ENCODE measurements around the gene LRPAP1.
A peak's percentile ranks its signal among the peaks of the same experiment; 100 is the strongest.

The LRPAP1 gene

DNA sequence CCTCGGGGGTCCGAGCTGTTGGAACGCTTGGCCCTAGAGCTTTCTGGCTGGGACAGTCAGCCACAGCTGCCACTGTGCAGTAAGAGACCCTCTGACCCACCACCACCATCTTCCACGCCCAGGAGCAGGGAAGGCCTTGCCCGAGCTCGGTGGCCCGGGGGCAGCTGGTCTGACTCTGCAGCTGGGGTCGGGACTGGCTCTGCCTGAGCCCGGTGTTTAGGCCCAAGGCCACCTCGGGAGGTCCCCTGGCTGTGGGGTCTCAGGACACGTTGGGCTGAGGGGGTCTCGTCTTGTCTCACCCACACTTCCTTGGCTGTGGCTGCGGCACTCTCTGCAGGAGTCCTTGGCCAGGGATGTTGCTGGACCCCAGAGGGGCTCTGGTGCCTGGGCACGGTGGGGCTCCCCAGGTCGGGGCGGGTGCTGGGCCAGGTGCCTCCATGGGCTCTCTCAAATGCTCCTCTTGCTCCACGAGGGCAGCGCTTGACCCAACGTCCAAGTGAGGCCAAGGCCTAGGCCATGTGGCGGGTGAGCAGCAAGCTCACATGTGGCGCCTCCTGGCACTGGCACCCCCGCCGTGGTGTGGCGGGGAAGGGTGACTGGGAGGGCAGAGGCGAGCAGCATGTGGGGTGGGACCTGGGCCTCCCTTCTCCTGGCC, 46.2 kb downstream of the LRPAP1 start:
- no peak for DNase-seq (ENCODE audit: low read depth, low spot score)

DNA sequence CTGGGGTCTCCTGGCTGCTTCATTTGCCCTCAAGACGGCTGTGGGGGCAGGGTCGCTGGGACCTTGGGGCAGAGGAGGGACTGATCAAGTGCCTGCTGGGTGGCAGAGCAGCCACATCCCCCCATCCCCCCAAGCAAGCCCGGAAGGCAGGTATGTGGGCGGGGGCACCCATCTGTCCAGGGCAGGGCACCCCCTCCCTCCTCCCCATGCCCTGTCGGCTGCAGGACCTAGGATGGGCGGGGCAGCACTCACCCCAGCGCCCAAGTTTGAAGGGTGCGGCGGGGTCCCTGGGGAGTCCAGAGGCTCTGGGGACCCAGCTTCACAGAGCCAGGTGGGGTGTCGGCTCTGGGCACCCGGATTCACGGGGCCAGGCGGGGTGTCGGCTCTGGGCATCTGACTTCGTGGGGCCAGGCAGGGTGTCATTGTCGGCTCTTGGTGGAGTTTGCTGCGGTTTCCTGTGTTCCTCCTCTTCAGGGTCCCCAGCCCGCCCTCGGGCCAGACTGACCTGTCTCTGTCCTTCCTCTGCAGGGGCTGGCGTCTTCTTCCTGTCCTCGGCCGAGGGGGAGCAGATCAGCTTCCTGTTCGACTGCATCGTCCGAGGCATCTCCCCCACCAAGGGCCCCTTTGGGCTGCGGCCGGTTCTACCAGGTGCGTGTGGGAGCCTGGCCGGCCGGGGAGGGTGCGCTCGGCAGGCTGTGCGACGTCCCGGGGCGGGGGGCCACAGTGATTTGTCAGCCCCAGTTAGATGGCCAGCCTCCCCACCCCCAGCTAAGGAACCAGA, 47.0 kb downstream of the LRPAP1 start:
- no peak for DNase-seq (ENCODE audit: low read depth, low spot score)

GRCh38 chr4:3484057-3484973, 47.9 kb downstream of the LRPAP1 start:
- DNase-seq (ENCODE audit: low read depth, low spot score): no peak

DNA sequence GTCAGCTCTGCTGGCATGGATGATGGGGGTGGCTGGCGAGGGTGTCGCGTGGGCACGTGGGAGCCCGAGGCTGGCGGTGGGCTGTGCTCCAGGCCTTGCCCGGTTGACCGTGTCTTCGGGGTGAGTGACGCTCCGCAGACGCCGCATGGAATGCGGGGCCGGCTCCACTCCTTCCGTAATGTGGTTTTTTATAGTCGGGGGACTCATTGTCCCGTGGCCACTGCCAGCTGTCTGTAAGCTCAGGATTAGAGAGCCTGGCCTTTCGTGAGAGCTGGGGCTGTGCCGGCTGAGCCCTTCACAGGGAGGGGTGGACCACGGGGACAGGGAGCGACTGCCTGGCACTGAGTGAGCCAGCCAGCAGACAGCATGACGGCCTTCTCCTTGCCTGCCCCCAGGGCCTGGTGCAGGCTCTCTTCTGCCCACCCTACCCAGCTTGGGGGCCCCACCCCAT, 48.7 kb downstream of the LRPAP1 start:
- DNase-seq (ENCODE audit: low read depth, low spot score): no peak

GRCh38 chr4:3482707-3483106, 49.5 kb downstream of the LRPAP1 start:
- DNase-seq (ENCODE audit: low read depth, low spot score): no peak

GRCh38 chr4:3481783-3482393, 50.3 kb downstream of the LRPAP1 start:
- DNase-seq (ENCODE audit: low read depth, low spot score): no peak

DNA sequence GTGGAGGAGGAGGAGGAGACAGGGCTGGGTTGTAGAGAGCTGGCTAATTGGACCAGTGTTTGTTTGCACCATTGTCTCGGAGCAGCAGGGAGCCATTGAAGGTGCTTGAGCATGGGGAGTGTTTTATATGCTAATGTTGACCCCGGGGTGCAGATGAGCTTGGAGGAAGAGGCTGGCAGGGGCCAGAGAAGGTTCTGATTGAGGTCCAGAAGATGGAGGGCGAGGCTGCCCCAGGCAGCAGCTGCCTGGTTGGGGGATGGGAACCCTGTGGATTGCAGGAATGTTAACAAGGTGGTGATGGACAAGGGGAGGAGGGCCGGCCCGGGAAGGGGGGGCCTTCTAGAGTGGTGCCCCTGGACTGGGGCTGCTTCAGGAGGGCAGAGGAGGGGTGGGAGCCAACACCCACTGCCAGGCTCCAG, 51.1 kb downstream of the LRPAP1 start:
- DNase-seq (ENCODE audit: low read depth, low spot score): no peak

GRCh38 chr4:3480528-3481112, 51.6 kb downstream of the LRPAP1 start:
- DNase-seq (ENCODE audit: low read depth, low spot score): peak; percentile 47

- DNase-seq (ENCODE audit: low read depth, low spot score): no peak
Measured at GRCh38 chr4:3479358-3480101, 52.7 kb downstream of the LRPAP1 start.

- DNase-seq (ENCODE audit: low read depth, low spot score): no peak
Measured at GRCh38 chr4:3478446-3479357, 53.5 kb downstream of the LRPAP1 start.

GRCh38 chr4:3477750-3478430, 54.3 kb downstream of the LRPAP1 start:
- DNase-seq (ENCODE audit: low read depth, low spot score): no peak

GRCh38 chr4:3476936-3477749, 55.1 kb downstream of the LRPAP1 start:
- no peak for DNase-seq (ENCODE audit: low read depth, low spot score)

GRCh38 chr4:3476341-3476747, 55.9 kb downstream of the LRPAP1 start:
- DNase-seq (ENCODE audit: low read depth, low spot score): no peak

DNA sequence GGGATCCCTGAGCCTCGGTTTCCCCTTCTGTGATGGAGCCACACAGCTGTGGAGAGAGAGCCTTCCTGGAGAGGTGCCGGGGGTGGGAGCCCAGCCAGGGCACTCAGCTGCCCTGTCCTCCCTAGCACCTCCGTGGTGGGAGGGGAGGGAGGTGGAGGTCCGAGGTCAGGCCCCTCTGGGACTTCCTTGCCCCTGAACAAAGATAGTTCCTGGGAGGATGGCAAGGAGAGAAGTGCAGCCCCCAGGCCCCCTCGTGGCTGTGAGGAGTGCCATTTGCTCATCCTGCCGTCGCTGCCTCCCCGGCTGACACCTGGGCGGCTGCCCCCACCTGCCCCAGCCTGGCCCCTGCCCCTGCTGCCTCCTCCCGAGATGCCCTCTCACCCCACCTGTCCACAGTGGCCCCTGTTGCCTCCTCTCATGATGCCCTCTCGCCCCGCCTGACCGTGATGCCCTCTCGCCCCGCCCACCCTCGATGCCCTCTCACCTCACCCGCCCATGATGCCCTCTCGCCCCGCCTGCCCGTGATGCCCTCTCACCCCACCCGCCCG, 56.4 kb downstream of the LRPAP1 start:
- no peak for DNase-seq (ENCODE audit: low read depth, low spot score)

GRCh38 chr4:3475041-3475712, 57.0 kb downstream of the LRPAP1 start:
- no peak for DNase-seq (ENCODE audit: low read depth, low spot score)

DNA sequence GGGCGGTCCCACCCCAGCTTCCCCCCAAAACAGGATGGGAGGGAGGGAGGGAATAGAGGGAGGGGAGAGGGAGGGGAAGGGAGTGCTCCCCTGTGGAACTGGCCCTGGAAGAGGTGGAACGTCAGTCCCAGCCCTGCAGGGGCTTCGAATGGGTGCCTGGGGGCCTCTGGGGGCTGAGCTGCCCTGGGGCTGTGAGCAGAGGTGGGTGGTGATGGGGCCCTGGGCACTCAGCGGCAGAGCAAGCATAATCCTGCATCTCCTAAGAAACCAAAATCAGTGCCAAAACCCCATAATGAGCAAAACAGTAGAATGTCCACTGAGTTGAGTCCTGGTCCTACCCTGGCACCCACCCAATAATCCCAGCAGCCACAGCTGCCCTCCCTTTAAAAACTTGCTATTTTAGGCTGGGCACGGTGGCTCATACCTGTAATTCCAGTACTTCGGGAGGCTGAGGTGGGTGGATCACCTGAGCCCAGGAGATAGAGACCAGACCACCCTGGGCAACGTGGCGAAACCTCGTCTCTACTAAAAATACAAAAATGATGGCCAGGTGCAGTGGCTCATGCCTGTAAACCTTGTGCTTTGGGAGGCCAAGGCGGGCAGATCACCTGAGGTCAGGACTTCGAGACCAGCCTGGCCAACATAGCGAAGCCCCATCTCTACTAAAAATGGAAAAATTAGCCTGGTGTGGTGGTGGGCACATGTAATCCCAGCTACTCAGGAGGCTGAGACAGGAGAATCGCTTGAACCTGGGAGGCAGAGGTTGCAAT, 58.0 kb downstream of the LRPAP1 start:
- no peak for DNase-seq (ENCODE audit: low read depth, low spot score)
